A549 (cell line): ENCODE data around the gene CSNK1D. TPM values are rescaled to one million over a fixed set of nuclear protein-coding genes. Genes with fewer than 3 reads are reported as not detected.
"Not testable (repeated sequence)": the region's sequence is repeated elsewhere in the genome, so short reads cannot be mapped to it uniquely, and the experiment has no call there.

Experiments used
- ATAC-seq, 2 experiments: fragments of 200-7000 bp in 1 of 2; fragments of >200 bp in 1 of 2; cut with Nextera tagmentation in 1 of 2; cut with Tn5 transposase in 1 of 2; 3 replicates each; pipeline versions ENCODE4 v1.8.0 to v1.9.1; 2018 to 2020; ENCODE audit warnings: mild to moderate bottlenecking in 1 of 2, moderate library complexity in 1 of 2
- CTCF ChIA-PET: fragments of 300-600 bp; sonication (Branson Sonifier 250); formaldehyde crosslinking; extraction: SDS; loops from one replicate; lab custom pipeline; 2021; ENCODE audit warnings: antibody characterized with exemption, inconsistent platforms; lab: Yijun Ruan, JAX
- POLR2A ChIA-PET: fragments of 350-600 bp; formaldehyde crosslinking; extraction: SDS; loops from one replicate; lab custom pipeline; 2021; ENCODE audit warnings: antibody characterized with exemption, inconsistent platforms; lab: Yijun Ruan, JAX
- DNase-seq, 2 experiments: peaks; one replicate each; pipeline versions ENCODE4 v3.0.0 to v3.0.0-alpha.2; 2011 to 2016; ENCODE audit warnings: low read depth in 1 of 2, low spot score in 1 of 2
- FAIRE-seq: peaks from 2 replicates; lab custom pipeline; 2011; peaks lifted over from hg19 to GRCh38; lab: Jason Lieb, UNC
- H3K27ac ChIP-seq, 2 experiments: fragments of >200 bp; sonication (Bioruptor Twin); formaldehyde crosslinking; 3 replicates each; pipeline ENCODE4 v1.5.1; 2016 to 2017
- H3K4me1 ChIP-seq: fragments of >200 bp; sonication (Bioruptor Twin); formaldehyde crosslinking; 3 replicates; pipeline ENCODE4 v1.6.1; 2016
- H3K4me2 ChIP-seq: fragments of >200 bp; sonication (Bioruptor Twin); formaldehyde crosslinking; 3 replicates; pipeline ENCODE4 v1.6.1; 2016
- H3K4me3 ChIP-seq: fragments of >200 bp; sonication (Bioruptor Twin); formaldehyde crosslinking; 3 replicates; pipeline ENCODE4 v1.5.1; 2016
- H3K9me3 ChIP-seq: fragments of >200 bp; sonication (Bioruptor Twin); formaldehyde crosslinking; 3 replicates; pipeline ENCODE4 v1.6.1; 2016
- BCL3 ChIP-seq: fragments of >200 bp; sonication (Bioruptor Twin); formaldehyde crosslinking; IDR thresholded peaks from 3 replicates; pipeline ENCODE4 v1.6.1; 2016
- BHLHE40 ChIP-seq: IDR thresholded peaks from 2 replicates; pipeline ENCODE4 v1.6.1; 2012; ENCODE audit warnings: low read depth, low read length, inconsistent platforms
- CEBPB ChIP-seq, 2 experiments: fragments of >200 bp in 1 of 2; sonication (Bioruptor Twin) in 1 of 2; formaldehyde crosslinking in 1 of 2; IDR thresholded peaks; 2 replicates each; pipeline ENCODE4 v1.6.1; 2012 to 2016
- ELK1 ChIP-seq: fragments of 150-350 bp; IDR thresholded peaks from 2 replicates; pipeline ENCODE4 v1.6.1; 2014; ENCODE audit warnings: low read depth, mild to moderate bottlenecking, low read length
- EP300 ChIP-seq, 2 experiments: fragments of >200 bp; sonication (Bioruptor Twin); formaldehyde crosslinking; IDR thresholded peaks; 2 replicates in 1 of 2; 3 replicates in 1 of 2; pipeline ENCODE4 v1.6.1; 2016 to 2017
- HMGXB4 ChIP-seq: fragments of 250-450 bp; sonication (Bioruptor Pico); IDR thresholded peaks from 2 replicates; pipeline ENCODE4 v1.5.0; 2021; ENCODE audit warnings: mild to moderate bottlenecking, moderate library complexity, borderline replicate concordance
- HOXB13 ChIP-seq: fragments of 250-450 bp; sonication (Bioruptor Pico); IDR thresholded peaks from 2 replicates; pipeline ENCODE4 v1.5.0; 2020; ENCODE audit warnings: low read depth, mild to moderate bottlenecking, moderate library complexity
- HOXB5 ChIP-seq: fragments of 250-450 bp; sonication (Bioruptor Pico); IDR thresholded peaks from 2 replicates; pipeline ENCODE4 v1.5.0; 2020; ENCODE audit warnings: mild to moderate bottlenecking, moderate library complexity
- KDM1A ChIP-seq: fragments of 200-600 bp; sonication (generic); IDR thresholded peaks from 2 replicates; pipeline ENCODE4 v1.6.1; 2016; ENCODE audit warnings: low read depth, mild to moderate bottlenecking
- MAFK ChIP-seq: fragments of 450-650 bp; IDR thresholded peaks from 2 replicates; pipeline ENCODE4 v1.6.1; 2014; ENCODE audit not compliant: partially characterized antibody
- MAX ChIP-seq: IDR thresholded peaks from 2 replicates; pipeline ENCODE4 v1.6.1; 2012
- PHF8 ChIP-seq: fragments of 200-600 bp; sonication (generic); IDR thresholded peaks from 2 replicates; pipeline ENCODE4 v1.6.1; 2016; ENCODE audit warnings: low read depth, mild to moderate bottlenecking, antibody characterized with exemption, moderate library complexity, borderline replicate concordance
- POLR2A ChIP-seq: IDR thresholded peaks from 2 replicates; pipeline ENCODE4 v1.6.1; 2012; ENCODE audit warnings: mild to moderate bottlenecking, low read length
- RARB ChIP-seq: fragments of 250-450 bp; sonication (Bioruptor Pico); IDR thresholded peaks from 2 replicates; pipeline ENCODE4 v1.8.0; 2021; ENCODE audit warnings: mild to moderate bottlenecking, moderate library complexity
- RCOR1 ChIP-seq: fragments of 150-350 bp; IDR thresholded peaks from 2 replicates; pipeline ENCODE4 v1.6.1; 2014; ENCODE audit warnings: antibody characterized with exemption, low read length, low read depth
- REST ChIP-seq: fragments of 200-600 bp; sonication (generic); IDR thresholded peaks from 2 replicates; pipeline ENCODE4 v1.6.1; 2016; ENCODE audit warnings: antibody characterized with exemption, mild to moderate bottlenecking, moderate library complexity
- RFX5 ChIP-seq: fragments of 450-650 bp; IDR thresholded peaks from 2 replicates; pipeline ENCODE4 v1.7.1; 2014; ENCODE audit warnings: antibody characterized with exemption, mild to moderate bottlenecking, moderate library complexity
- RNF2 ChIP-seq: fragments of 200-600 bp; sonication (generic); IDR thresholded peaks from 2 replicates; pipeline ENCODE4 v1.6.1; 2016; ENCODE audit warnings: low read depth, mild to moderate bottlenecking, antibody characterized with exemption, moderate library complexity, borderline replicate concordance
- TP53 ChIP-seq: fragments of 250-450 bp; sonication (Bioruptor Pico); IDR thresholded peaks from 2 replicates; pipeline ENCODE4 v1.5.0; 2021; ENCODE audit warnings: mild to moderate bottlenecking, moderate library complexity
- ZC3H11A ChIP-seq: fragments of 450-650 bp; IDR thresholded peaks from 2 replicates; pipeline ENCODE4 v1.6.1; 2014; ENCODE audit warnings: antibody characterized with exemption, mild to moderate bottlenecking
- ZNF302 ChIP-seq: fragments of 250-450 bp; sonication (Bioruptor Pico); IDR thresholded peaks from 2 replicates; pipeline ENCODE4 v1.9.0; 2021; ENCODE audit warnings: inconsistent platforms, mild to moderate bottlenecking, moderate library complexity
- ZSCAN20 ChIP-seq: fragments of 250-450 bp; sonication (Bioruptor Pico); IDR thresholded peaks from 2 replicates; pipeline ENCODE4 v1.8.0; 2022; ENCODE audit warnings: mild to moderate bottlenecking, moderate library complexity
- WGBS: methylation state at CpG from one replicate; pipeline ENCODE4 v1.1.6; 2017; ENCODE audit errors: missing lambda C conversion rate; 5-methylcytosine and 5-hydroxymethylcytosine counted together
- polyA plus RNA-seq, 4 experiments: library from polyadenylated mRNA; depleted of rRNA in 3 of 4; stranded (reverse); fragments of >200 nt; fragmentation: RNase III in 1 of 4; extraction: RNeasy Plus Mini Kit Qiagen cat#74134 plus additional on column Dnase treatment in 1 of 4; gene quantifications; 2 replicates in 3 of 4; 3 replicates in 1 of 4; pipeline ENCODE4 v1.2.3, GENCODE V29; 2011 to 2017

The CSNK1D gene
- polyA plus RNA-seq, 2 of the 4 experiments (the other 2 are of a cell fraction), result 130 to 163 TPM

GRCh38 chr17:82212331-82213250 lies 60.9 kb downstream of the CSNK1D start, which contains the start of gene CCDC57 (continued):
- TF ChIP-seq ELK1 (no peak), PHF8 (peak; percentile 77; the same call in 1 of the 2 replicates), MAFK (no peak), KDM1A (no peak), RARB (no peak), CEBPB (IDR thresholded peaks at IDR 0.05) (no peak), HOXB5 (CRISPR knock-in tag) (0 out of 2 replicates have a peak, but pooled peaks have one; percentile 47), POLR2A (peak; percentile 65), MAX (peak; percentile 83), HOXB13 (CRISPR knock-in tag) (no peak)

GRCh38 chr17:82210655-82211054 lies 62.8 kb downstream of the CSNK1D start:
- 94% methylated on average over 11 of the region's 11 CpGs for WGBS
- H3K4me2 ChIP-seq, H3K9me3 ChIP-seq, ATAC-seq, FAIRE-seq, H3K4me3 ChIP-seq, POLR2A ChIA-PET, DNase-seq, H3K27ac ChIP-seq: not testable (repeated sequence)
- CTCF ChIA-PET, result interaction anchor here (1.4 kb wide), 1 partner anchor 110 kb away, joined by 3 read pairs; no protein-coding TSS in a partner anchor
- H3K4me1 ChIP-seq, result peaks cover 40% of the 10 kb centered on the region

GRCh38 chr17:82205720-82206508 lies 67.6 kb downstream of the CSNK1D start:
- CTCF ChIA-PET, result interaction anchor here (0.6 to 3.8 kb wide), 41 partner anchors 8 to 250 kb away, joined by 3 to 50 read pairs (median 6); partner anchors contain the start of gene SLC16A3
- WGBS, result 16% methylated on average over 19 of the region's 21 CpGs
- FAIRE-seq (peak; percentile 88), DNase-seq (peak; percentile 91 to 94), ATAC-seq (peak; percentile 91 to 94)
- Histone ChIP-seq H3K4me3 (no peak overlapping the region), H3K4me2 (peak overlapping the region; percentile 69), H3K4me1 (peaks cover 24% of the 10 kb centered on the region), H3K27ac (peak overlapping the region; percentile 84 to 86), H3K9me3 (no peaks in the 10 kb centered on the region)
- POLR2A ChIA-PET, result interaction anchor here (0.6 to 1.4 kb wide), 12 partner anchors 8 to 175 kb away, joined by 3 to 5 read pairs (median 4); partner anchors contain the start of genes CSNK1D, DCXR, FASN and RAC3
- TF ChIP-seq RNF2, result no peak
- TF ChIP-seq BCL3, result 0 out of 3 replicates have a peak, but pooled peaks have one; percentile 33
- TF ChIP-seq TP53 (CRISPR knock-in tag), result no peak
- peak; percentile 81 for TF ChIP-seq POLR2A
- no peak for TF ChIP-seq HMGXB4
- peak; percentile 42; the same call in 1 of the 2 replicates for TF ChIP-seq PHF8
- no peak for TF ChIP-seq RCOR1
- TF ChIP-seq REST, result no peak
- TF ChIP-seq EP300 (IDR thresholded peaks at IDR 0.05), result no peak
- no peak for TF ChIP-seq ZSCAN20 (CRISPR knock-in tag)
- TF ChIP-seq HOXB13 (CRISPR knock-in tag), result 0 out of 2 replicates have a peak, but pooled peaks have one; percentile 15
- no peak for TF ChIP-seq ZNF302 (CRISPR knock-in tag)
- no peak for TF ChIP-seq BHLHE40
- TF ChIP-seq RFX5, result no peak
- no peak for TF ChIP-seq ZC3H11A
